Liver (tissue), 3 donors: ENCODE measurements around the gene MAPT.

ENCODE experiments used
- FOXA2 ChIP-seq: IDR thresholded peaks from 2 replicates; pipeline ENCODE4 v1.6.1; 2016; ENCODE audit warnings: antibody characterized with exemption
- GABPA ChIP-seq, 2 donors: IDR thresholded peaks in 1 of 2; conservative IDR thresholded peaks in 1 of 2; 2 replicates each; pipeline ENCODE4 v1.6.1; 2016; ENCODE audit warnings: antibody characterized with exemption in 2 of 2, mild to moderate bottlenecking in 1 of 2, moderate library complexity in 1 of 2
- RAD21 ChIP-seq, 2 donors: IDR thresholded peaks; 2 replicates each; pipeline ENCODE4 v1.6.1; 2016; ENCODE audit warnings: antibody characterized with exemption in 2 of 2, mild to moderate bottlenecking in 2 of 2
- SP1 ChIP-seq: IDR thresholded peaks from 2 replicates; pipeline ENCODE4 v1.6.1; 2018; ENCODE audit warnings: antibody characterized with exemption, mild to moderate bottlenecking
- TAF1 ChIP-seq: conservative IDR thresholded peaks from 2 replicates; pipeline ENCODE4 v1.6.1; 2016; ENCODE audit warnings: antibody characterized with exemption, mild to moderate bottlenecking
- YY1 ChIP-seq: IDR thresholded peaks from 2 replicates; pipeline ENCODE4 v1.6.1; 2016; ENCODE audit warnings: antibody characterized with exemption, mild to moderate bottlenecking
- TF ChIP-seq, protein P1 (sequence below): fragments of 150-350 bp; IDR thresholded peaks from 2 replicates; pipeline ENCODE4 v1.5.1; 2017; ENCODE audit warnings: improper control_type of control experiment, low read depth, low read length; ENCODE audit not compliant: missing input control
- TF ChIP-seq, protein P2 (sequence below): IDR thresholded peaks from 2 replicates; pipeline ENCODE4 v1.6.1; 2016; ENCODE audit warnings: antibody characterized with exemption
- TF ChIP-seq, protein P3 (sequence below): IDR thresholded peaks from 2 replicates; pipeline ENCODE4 v1.6.1; 2016; ENCODE audit warnings: antibody characterized with exemption
- TF ChIP-seq, protein P4 (sequence below): IDR thresholded peaks from 2 replicates; pipeline ENCODE4 v1.6.1; 2016; ENCODE audit warnings: antibody characterized with exemption
- TF ChIP-seq, protein P5 (sequence below): IDR thresholded peaks from 2 replicates; pipeline ENCODE4 v1.6.1; 2016; ENCODE audit warnings: antibody characterized with exemption, mild to moderate bottlenecking
- donor health status: healthy.
- donor health status: healthy.

DNA sequence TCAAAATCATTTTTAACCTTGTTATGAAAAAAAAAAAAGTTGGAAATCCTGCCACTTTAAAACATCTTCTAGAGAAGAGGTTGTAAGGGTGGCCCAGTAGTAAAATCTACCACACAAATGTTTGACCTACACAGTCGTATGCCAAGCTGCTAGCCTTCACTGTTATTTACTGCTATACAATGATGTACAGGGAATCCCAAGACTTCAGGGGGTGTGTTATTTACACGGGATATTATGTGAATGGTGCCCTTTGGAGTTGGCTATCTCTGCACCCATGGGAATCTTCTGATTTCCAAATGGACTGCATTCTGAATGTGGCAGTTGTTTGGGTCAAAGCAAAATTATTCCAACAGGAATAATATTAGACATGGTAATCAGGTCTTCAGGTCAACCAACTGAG lies 150.6 kb downstream of the MAPT start:
- TF ChIP-seq, protein P1, sequence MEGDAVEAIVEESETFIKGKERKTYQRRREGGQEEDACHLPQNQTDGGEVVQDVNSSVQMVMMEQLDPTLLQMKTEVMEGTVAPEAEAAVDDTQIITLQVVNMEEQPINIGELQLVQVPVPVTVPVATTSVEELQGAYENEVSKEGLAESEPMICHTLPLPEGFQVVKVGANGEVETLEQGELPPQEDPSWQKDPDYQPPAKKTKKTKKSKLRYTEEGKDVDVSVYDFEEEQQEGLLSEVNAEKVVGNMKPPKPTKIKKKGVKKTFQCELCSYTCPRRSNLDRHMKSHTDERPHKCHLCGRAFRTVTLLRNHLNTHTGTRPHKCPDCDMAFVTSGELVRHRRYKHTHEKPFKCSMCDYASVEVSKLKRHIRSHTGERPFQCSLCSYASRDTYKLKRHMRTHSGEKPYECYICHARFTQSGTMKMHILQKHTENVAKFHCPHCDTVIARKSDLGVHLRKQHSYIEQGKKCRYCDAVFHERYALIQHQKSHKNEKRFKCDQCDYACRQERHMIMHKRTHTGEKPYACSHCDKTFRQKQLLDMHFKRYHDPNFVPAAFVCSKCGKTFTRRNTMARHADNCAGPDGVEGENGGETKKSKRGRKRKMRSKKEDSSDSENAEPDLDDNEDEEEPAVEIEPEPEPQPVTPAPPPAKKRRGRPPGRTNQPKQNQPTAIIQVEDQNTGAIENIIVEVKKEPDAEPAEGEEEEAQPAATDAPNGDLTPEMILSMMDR = no peak
- TF ChIP-seq RAD21 (IDR thresholded peaks at IDR 0.05) = no peak
- TF ChIP-seq, protein P2, sequence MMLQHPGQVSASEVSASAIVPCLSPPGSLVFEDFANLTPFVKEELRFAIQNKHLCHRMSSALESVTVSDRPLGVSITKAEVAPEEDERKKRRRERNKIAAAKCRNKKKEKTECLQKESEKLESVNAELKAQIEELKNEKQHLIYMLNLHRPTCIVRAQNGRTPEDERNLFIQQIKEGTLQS = no peak
- TF ChIP-seq, protein P3, sequence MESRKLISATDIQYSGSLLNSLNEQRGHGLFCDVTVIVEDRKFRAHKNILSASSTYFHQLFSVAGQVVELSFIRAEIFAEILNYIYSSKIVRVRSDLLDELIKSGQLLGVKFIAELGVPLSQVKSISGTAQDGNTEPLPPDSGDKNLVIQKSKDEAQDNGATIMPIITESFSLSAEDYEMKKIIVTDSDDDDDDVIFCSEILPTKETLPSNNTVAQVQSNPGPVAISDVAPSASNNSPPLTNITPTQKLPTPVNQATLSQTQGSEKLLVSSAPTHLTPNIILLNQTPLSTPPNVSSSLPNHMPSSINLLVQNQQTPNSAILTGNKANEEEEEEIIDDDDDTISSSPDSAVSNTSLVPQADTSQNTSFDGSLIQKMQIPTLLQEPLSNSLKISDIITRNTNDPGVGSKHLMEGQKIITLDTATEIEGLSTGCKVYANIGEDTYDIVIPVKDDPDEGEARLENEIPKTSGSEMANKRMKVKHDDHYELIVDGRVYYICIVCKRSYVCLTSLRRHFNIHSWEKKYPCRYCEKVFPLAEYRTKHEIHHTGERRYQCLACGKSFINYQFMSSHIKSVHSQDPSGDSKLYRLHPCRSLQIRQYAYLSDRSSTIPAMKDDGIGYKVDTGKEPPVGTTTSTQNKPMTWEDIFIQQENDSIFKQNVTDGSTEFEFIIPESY = no peak
- TF ChIP-seq, protein P4, sequence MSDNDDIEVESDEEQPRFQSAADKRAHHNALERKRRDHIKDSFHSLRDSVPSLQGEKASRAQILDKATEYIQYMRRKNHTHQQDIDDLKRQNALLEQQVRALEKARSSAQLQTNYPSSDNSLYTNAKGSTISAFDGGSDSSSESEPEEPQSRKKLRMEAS = no peak
- TF ChIP-seq, protein P5, sequence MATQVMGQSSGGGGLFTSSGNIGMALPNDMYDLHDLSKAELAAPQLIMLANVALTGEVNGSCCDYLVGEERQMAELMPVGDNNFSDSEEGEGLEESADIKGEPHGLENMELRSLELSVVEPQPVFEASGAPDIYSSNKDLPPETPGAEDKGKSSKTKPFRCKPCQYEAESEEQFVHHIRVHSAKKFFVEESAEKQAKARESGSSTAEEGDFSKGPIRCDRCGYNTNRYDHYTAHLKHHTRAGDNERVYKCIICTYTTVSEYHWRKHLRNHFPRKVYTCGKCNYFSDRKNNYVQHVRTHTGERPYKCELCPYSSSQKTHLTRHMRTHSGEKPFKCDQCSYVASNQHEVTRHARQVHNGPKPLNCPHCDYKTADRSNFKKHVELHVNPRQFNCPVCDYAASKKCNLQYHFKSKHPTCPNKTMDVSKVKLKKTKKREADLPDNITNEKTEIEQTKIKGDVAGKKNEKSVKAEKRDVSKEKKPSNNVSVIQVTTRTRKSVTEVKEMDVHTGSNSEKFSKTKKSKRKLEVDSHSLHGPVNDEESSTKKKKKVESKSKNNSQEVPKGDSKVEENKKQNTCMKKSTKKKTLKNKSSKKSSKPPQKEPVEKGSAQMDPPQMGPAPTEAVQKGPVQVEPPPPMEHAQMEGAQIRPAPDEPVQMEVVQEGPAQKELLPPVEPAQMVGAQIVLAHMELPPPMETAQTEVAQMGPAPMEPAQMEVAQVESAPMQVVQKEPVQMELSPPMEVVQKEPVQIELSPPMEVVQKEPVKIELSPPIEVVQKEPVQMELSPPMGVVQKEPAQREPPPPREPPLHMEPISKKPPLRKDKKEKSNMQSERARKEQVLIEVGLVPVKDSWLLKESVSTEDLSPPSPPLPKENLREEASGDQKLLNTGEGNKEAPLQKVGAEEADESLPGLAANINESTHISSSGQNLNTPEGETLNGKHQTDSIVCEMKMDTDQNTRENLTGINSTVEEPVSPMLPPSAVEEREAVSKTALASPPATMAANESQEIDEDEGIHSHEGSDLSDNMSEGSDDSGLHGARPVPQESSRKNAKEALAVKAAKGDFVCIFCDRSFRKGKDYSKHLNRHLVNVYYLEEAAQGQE = no peak
- TF ChIP-seq SP1 = no peak
- no peak for TF ChIP-seq FOXA2
- no peak for TF ChIP-seq TAF1
- TF ChIP-seq YY1 = no peak
- no peak for TF ChIP-seq GABPA (IDR thresholded peaks at IDR 0.05 in 1 of 2, conservative IDR thresholded peaks at IDR 0.05 in 1 of 2)
